ENCODE data around the gene PPP1R9A.

- no peak for TF ChIP-seq EZH2phosphoT487 (conservative IDR thresholded peaks at IDR 0.05; ENCODE audit: low read length)
- TF ChIP-seq CTCF (IDR thresholded peaks at IDR 0.05; ENCODE audit: insufficient read depth, low read length, poor library complexity, severe bottlenecking) = no peak
Observed at GRCh38 chr7:94909179-94909466, 1.7 kb downstream of the PPP1R9A start.

All from SU-DHL-6 (cell line).